Activated CD8-positive, alpha-beta T cell treated with anti-CD3 and anti-CD28 coated beads, Interleukin-2, amount 10 ng/mL, durations not matched to agents 7 days and 5 days (primary cell): ENCODE data around the gene USH1G. TPM values are rescaled to one million over a fixed set of nuclear protein-coding genes. Genes with fewer than 3 reads are reported as not detected.

Experiments
- ATAC-seq: fragments of 150-1000 bp; cut with Tn5 transposase; one replicate; pipeline ENCODE4 v1.10.0; 2021; ENCODE audit warnings: moderate library complexity
- CTCF ChIA-PET: fragments of 350-600 bp; sonication (Branson Sonifier 250); formaldehyde crosslinking; loops from one replicate; lab custom pipeline; 2021; ENCODE audit warnings: antibody characterized with exemption; lab: Charles Lee
- POLR2A ChIA-PET: fragments of 350-600 bp; sonication (Branson Sonifier 250); formaldehyde crosslinking; loops from one replicate; lab custom pipeline; 2021; ENCODE audit warnings: antibody characterized with exemption; lab: Charles Lee
- DNase-seq: peaks from one replicate; pipeline ENCODE4 v3.0.0-alpha.2; 2020
- H3K27ac Mint-ChIP-seq: one replicate; pipeline ENCODE4 v1.8.0; 2021; ENCODE audit warnings: mild to moderate bottlenecking, mixed read lengths
- H3K27me3 Mint-ChIP-seq: one replicate; pipeline ENCODE4 v1.8.0; 2021; ENCODE audit warnings: low read depth, mixed read lengths
- H3K36me3 Mint-ChIP-seq: one replicate; pipeline ENCODE4 v1.8.0; 2021; ENCODE audit warnings: low read depth, mixed read lengths
- H3K4me1 Mint-ChIP-seq: one replicate; pipeline ENCODE4 v1.8.0; 2021; ENCODE audit warnings: low read depth, mixed read lengths
- H3K4me3 Mint-ChIP-seq: one replicate; pipeline ENCODE4 v1.8.0; 2021; ENCODE audit warnings: mild to moderate bottlenecking, mixed read lengths
- H3K9me3 Mint-ChIP-seq: one replicate; pipeline ENCODE4 v1.8.0; 2022; ENCODE audit warnings: mixed read lengths; ENCODE audit not compliant: insufficient read depth
- total RNA-seq, 2 experiments: library from RNA; stranded (reverse); gene quantifications; one replicate each; pipeline ENCODE4 v1.2.3, GENCODE V29; 2021

USH1G gene
- total RNA-seq, 2 experiments from 2014 or later: not detected

GRCh38 chr17:74962622-74963394 lies 39.8 kb upstream of the USH1G start:
- ATAC-seq (no peak), DNase-seq (no peak)
- POLR2A ChIA-PET: interaction anchor here (0.9 to 1.6 kb wide), 4 partner anchors 50 to 239 kb away, joined by 3 to 11 read pairs (median 4); partner anchors contain the start of genes ATP5PD and MRPL58
- Mint-ChIP-seq H3K9me3 (no peaks in the 10 kb centered on the region), H3K4me1 (peaks cover 10% of the 10 kb centered on the region), H3K36me3 (no peaks in the 10 kb centered on the region), H3K4me3 (no peak overlapping the region), H3K27me3 (peaks cover 2% of the 10 kb centered on the region), H3K27ac (no peak overlapping the region)
- CTCF ChIA-PET: interaction anchor here (0.8 to 7.4 kb wide), 26 partner anchors 10 to 450 kb away, joined by 3 to 182 read pairs (median 10); partner anchors contain the start of genes ARMC7, CDR2L, HID1 and MRPL58

- ATAC-seq (peak; percentile 78), DNase-seq (peak; percentile 89)
- peaks cover 2% of the 10 kb centered on the region for H3K27me3 Mint-ChIP-seq
- ChIA-PET POLR2A (interaction anchor here (0.9 to 1.6 kb wide), 5 partner anchors 51 to 240 kb away, joined by 3 to 11 read pairs (median 4); partner anchors contain the start of genes ATP5PD and MRPL58), CTCF (interaction anchor here (0.6 to 7.4 kb wide), 68 partner anchors 11 to 543 kb away, joined by 3 to 182 read pairs (median 5); partner anchors contain the start of genes ARMC7, CDR2L, FDXR and HID1)
- H3K4me1 Mint-ChIP-seq: peaks cover 10% of the 10 kb centered on the region
- no peaks in the 10 kb centered on the region for H3K36me3 Mint-ChIP-seq
- H3K27ac Mint-ChIP-seq: no peak overlapping the region
- H3K4me3 Mint-ChIP-seq: no peak overlapping the region
- H3K9me3 Mint-ChIP-seq: no peaks in the 10 kb centered on the region
Measured at GRCh38 chr17:74961657-74962350, 38.7 kb upstream of the USH1G start.

- ChIA-PET POLR2A (interaction anchor here (1.0 to 1.6 kb wide), 3 partner anchors 52 to 241 kb away, joined by 4 to 11 read pairs (median 6); partner anchors contain the start of gene MRPL58), CTCF (interaction anchor here (0.6 to 7.4 kb wide), 60 partner anchors 10 to 542 kb away, joined by 3 to 182 read pairs (median 5); partner anchors contain the start of genes ARMC7, CDR2L, FDXR and HID1)
- peaks cover 2% of the 10 kb centered on the region for H3K27me3 Mint-ChIP-seq
- H3K4me3 Mint-ChIP-seq: no peak overlapping the region
- no peaks in the 10 kb centered on the region for H3K36me3 Mint-ChIP-seq
- H3K9me3 Mint-ChIP-seq: no peaks in the 10 kb centered on the region
- peaks cover 10% of the 10 kb centered on the region for H3K4me1 Mint-ChIP-seq
- H3K27ac Mint-ChIP-seq: no peak overlapping the region
- DNase-seq (peak; percentile 66), ATAC-seq (peak; percentile 61)
Measured at GRCh38 chr17:74960570-74961342, 37.7 kb upstream of the USH1G start.

GRCh38 chr17:74959826-74960515 lies 36.9 kb upstream of the USH1G start:
- Mint-ChIP-seq H3K9me3 (no peaks in the 10 kb centered on the region), H3K27ac (no peak overlapping the region), H3K27me3 (peaks cover 2% of the 10 kb centered on the region), H3K36me3 (no peaks in the 10 kb centered on the region), H3K4me1 (peaks cover 10% of the 10 kb centered on the region), H3K4me3 (no peak overlapping the region)
- CTCF ChIA-PET: interaction anchor here (0.7 to 7.4 kb wide), 35 partner anchors 9 to 452 kb away, joined by 3 to 182 read pairs (median 10); partner anchors contain the start of genes ARMC7, CDR2L, FDXR and HID1
- ATAC-seq (no peak), DNase-seq (no peak)
- POLR2A ChIA-PET: interaction anchor here (1.0 kb wide), 1 partner anchor 222 kb away, joined by 3 read pairs; no protein-coding TSS in a partner anchor

GRCh38 chr17:74957935-74958740 lies 35.1 kb upstream of the USH1G start:
- CTCF ChIA-PET: interaction anchor here (0.6 to 7.4 kb wide), 26 partner anchors 10 to 313 kb away, joined by 3 to 182 read pairs (median 4); partner anchors contain the start of genes CDR2L, HID1, MIF4GD and MRPL58
- Mint-ChIP-seq H3K9me3 (no peaks in the 10 kb centered on the region), H3K27me3 (peaks cover 2% of the 10 kb centered on the region), H3K4me3 (no peak overlapping the region), H3K27ac (peak overlapping the region; percentile 15), H3K36me3 (no peaks in the 10 kb centered on the region), H3K4me1 (peaks cover 10% of the 10 kb centered on the region)
- ATAC-seq (peak; percentile 64), DNase-seq (peak; percentile 85)
- POLR2A ChIA-PET: no interaction called here

- ChIA-PET POLR2A (no interaction called here), CTCF (interaction anchor here (1.8 to 7.4 kb wide), 5 partner anchors 10 to 299 kb away, joined by 7 to 182 read pairs (median 11); partner anchors contain the start of genes MRPL58, OTOP2 and USH1G)
- no peak for ATAC-seq
- H3K9me3 Mint-ChIP-seq: no peaks in the 10 kb centered on the region
- peaks cover 7% of the 10 kb centered on the region for H3K4me1 Mint-ChIP-seq
- H3K27me3 Mint-ChIP-seq: peaks cover 2% of the 10 kb centered on the region
- H3K27ac Mint-ChIP-seq: no peak overlapping the region
- DNase-seq: no peak
- H3K36me3 Mint-ChIP-seq: no peaks in the 10 kb centered on the region
- no peak overlapping the region for H3K4me3 Mint-ChIP-seq
Measured at GRCh38 chr17:74956093-74956492, 33.0 kb upstream of the USH1G start.

- Mint-ChIP-seq H3K4me3 (no peak overlapping the region), H3K27ac (no peak overlapping the region), H3K4me1 (peaks cover 4% of the 10 kb centered on the region), H3K27me3 (no peaks in the 10 kb centered on the region), H3K36me3 (no peaks in the 10 kb centered on the region), H3K9me3 (no peaks in the 10 kb centered on the region)
- no peak for DNase-seq
- POLR2A ChIA-PET: no interaction called here
- CTCF ChIA-PET: interaction anchor here (2.5 kb wide), 1 partner anchor 297 kb away, joined by 7 read pairs; no protein-coding TSS in a partner anchor
- ATAC-seq: no peak
Measured at GRCh38 chr17:74954665-74955421, 31.8 kb upstream of the USH1G start.

- DNase-seq: no peak
- no peak for ATAC-seq
- Mint-ChIP-seq H3K27ac (no peak overlapping the region), H3K36me3 (no peaks in the 10 kb centered on the region), H3K4me1 (peaks cover 4% of the 10 kb centered on the region), H3K27me3 (no peaks in the 10 kb centered on the region), H3K4me3 (no peak overlapping the region), H3K9me3 (no peaks in the 10 kb centered on the region)
- CTCF ChIA-PET: no interaction called here
- POLR2A ChIA-PET: no interaction called here
Measured at GRCh38 chr17:74954115-74954514, 31.1 kb upstream of the USH1G start.

- no peaks in the 10 kb centered on the region for H3K27me3 Mint-ChIP-seq
- H3K9me3 Mint-ChIP-seq: no peaks in the 10 kb centered on the region
- no peak overlapping the region for H3K27ac Mint-ChIP-seq
- ATAC-seq: no peak
- no peaks in the 10 kb centered on the region for H3K36me3 Mint-ChIP-seq
- peaks cover 3% of the 10 kb centered on the region for H3K4me1 Mint-ChIP-seq
- CTCF ChIA-PET: interaction anchor here (4.9 kb wide), 1 partner anchor 8 kb away, joined by 31 read pairs; no protein-coding TSS in a partner anchor
- no peak overlapping the region for H3K4me3 Mint-ChIP-seq
- POLR2A ChIA-PET: interaction anchor here (0.9 kb wide), 1 partner anchor 35 kb away, joined by 3 read pairs; the partner anchor contains the start of gene CDR2L
- no peak for DNase-seq
Measured at GRCh38 chr17:74953134-74953687, 30.2 kb upstream of the USH1G start.
